K562 (cell line): ENCODE data around the gene DYNLT2B. TPM values are rescaled to one million over a fixed set of nuclear protein-coding genes. Genes with fewer than 3 reads are reported as not detected.

Source experiments
- ATAC-seq: fragments of 200-7000 bp; cut with Tn5 transposase; 3 replicates; pipeline ENCODE4 v1.9.1; 2020; ENCODE audit warnings: moderate library complexity
- BruUV-seq: library from RNA; stranded (reverse); fragments of 400-500 nt; replicated peaks from 2 replicates; lab custom pipeline; 2021; lab: Mats Ljungman, UMichigan
- CTCF ChIA-PET: fragments of 300-600 bp; formaldehyde crosslinking; extraction: SDS; loops from one replicate; lab custom pipeline; 2021; ENCODE audit warnings: low intra/inter-chr PET ratio; lab: Yijun Ruan, JAX
- POLR2A ChIA-PET: fragments of 300-600, 350-650 bp; sonication (Branson Sonifier 250); formaldehyde crosslinking; extraction: SDS; loops from one replicate; lab custom pipeline; 2021; ENCODE audit warnings: antibody characterized with exemption, inconsistent platforms; lab: Yijun Ruan, JAX
- DNase-seq, 4 experiments: peaks; one replicate each; pipeline versions ENCODE4 v3.0.0 to v3.0.0-alpha.2; 2011 to 2018; ENCODE audit warnings: low spot score in 3 of 4, mixed read lengths in 3 of 4; ENCODE audit errors: extremely low read depth in 1 of 4
- FAIRE-seq: peaks from 2 replicates; lab custom pipeline; 2011; peaks lifted over from hg19 to GRCh38; lab: Jason Lieb, UNC
- H2AFZ ChIP-seq: 2 replicates; pipeline ENCODE4 v1.6.0; 2011; ENCODE audit warnings: low read depth, low read length, control low read depth, inconsistent platforms
- H3K27ac ChIP-seq: fragments of 200-600 bp; 3 replicates; pipeline ENCODE4 v1.8.0; 2011; ENCODE audit warnings: low read depth, mild to moderate bottlenecking, control low read depth, inconsistent platforms, low read length, moderate library complexity, mixed read lengths; ENCODE audit errors: extremely low read depth
- H3K27me3 ChIP-seq, 2 experiments: fragments of 300-600 bp in 1 of 2; 2 replicates in 1 of 2; 3 replicates in 1 of 2; pipeline versions ENCODE4 v1.6.0 to v1.8.0; 2011; ENCODE audit warnings: inconsistent platforms in 2 of 2, low read length in 2 of 2, mild to moderate bottlenecking in 1 of 2, mixed read lengths in 1 of 2, moderate library complexity in 1 of 2; ENCODE audit not compliant: control insufficient read depth in 2 of 2, insufficient read depth in 2 of 2
- H3K36me3 ChIP-seq: fragments of 300-600 bp; 3 replicates; pipeline ENCODE4 v1.8.0; 2011; ENCODE audit warnings: mild to moderate bottlenecking, low read length, inconsistent platforms; ENCODE audit not compliant: control insufficient read depth, insufficient read depth
- H3K4me1 ChIP-seq, 2 experiments: fragments of 200-600 bp in 1 of 2; replicated peaks in 1 of 2; 2 replicates in 1 of 2; 3 replicates in 1 of 2; pipeline versions ENCODE4 v1.5.1 to v1.8.0; 2011; ENCODE audit warnings: inconsistent platforms in 2 of 2, low read length in 2 of 2, mild to moderate bottlenecking in 1 of 2, mixed read lengths in 1 of 2, moderate library complexity in 1 of 2; ENCODE audit not compliant: control insufficient read depth in 2 of 2, insufficient read depth in 2 of 2
- H3K4me2 ChIP-seq: 2 replicates; pipeline ENCODE4 v1.6.1; 2011; ENCODE audit warnings: low read length, control low read depth, inconsistent platforms, mixed read lengths; ENCODE audit not compliant: insufficient read depth
- H3K4me3 ChIP-seq: fragments of 200-600 bp; sonication (generic), shearing (Covaris generic); 2 replicates; pipeline ENCODE4 v1.5.1; 2016; ENCODE audit warnings: control low read depth, inconsistent platforms
- H3K79me2 ChIP-seq: fragments of 200-600 bp; 3 replicates; pipeline ENCODE4 v1.8.0; 2011; ENCODE audit warnings: low read length, inconsistent platforms; ENCODE audit not compliant: control insufficient read depth, insufficient read depth
- H3K9ac ChIP-seq, 2 experiments: 2 replicates each; pipeline versions ENCODE4 v1.6.0 to v1.6.1; 2011; ENCODE audit warnings: low read depth in 2 of 2, low read length in 2 of 2, control low read depth in 1 of 2, inconsistent platforms in 1 of 2, mild to moderate bottlenecking in 1 of 2, mixed read lengths in 1 of 2; ENCODE audit not compliant: insufficient read depth in 1 of 2
- H3K9me1 ChIP-seq: one replicate; pipeline ENCODE4 v1.6.0; 2011; ENCODE audit warnings: inconsistent platforms, mild to moderate bottlenecking, low read length, moderate library complexity; ENCODE audit not compliant: control insufficient read depth, insufficient read depth
- H3K9me3 ChIP-seq: replicated peaks from 2 replicates; pipeline ENCODE4 v1.5.1; 2011; ENCODE audit warnings: low read depth, low read length, inconsistent platforms; ENCODE audit not compliant: control insufficient read depth, insufficient read depth
- H4K20me1 ChIP-seq: replicated peaks from 2 replicates; pipeline ENCODE4 v1.6.1; 2011; ENCODE audit warnings: low read length, inconsistent platforms, mixed read lengths; ENCODE audit not compliant: control insufficient read depth, insufficient read depth
- SFPQ ChIP-seq: fragments of 200-400 bp; formaldehyde crosslinking; IDR thresholded peaks from 2 replicates; pipeline ENCODE4 v1.6.1; 2017; ENCODE audit warnings: mild to moderate bottlenecking, low read depth, low read length, moderate library complexity
- ZNF146 ChIP-seq: IDR thresholded peaks from one replicate; pipeline ENCODE4 v1.6.1; 2018; ENCODE audit warnings: missing compliant biosample characterization; ENCODE audit not compliant: unreplicated experiment
- ZNF354B ChIP-seq: fragments of 250-450 bp; sonication (Bioruptor Pico); IDR thresholded peaks from 2 replicates; pipeline ENCODE4 v1.4.0; 2020
- WGBS: fragments of 100-300 bp; shearing (Covaris generic); methylation state at CpG from one replicate; pipeline ENCODE4 v1.1.6; 2016; ENCODE audit warnings: low coverage, mixed read lengths; ENCODE audit not compliant: insufficient coverage; ENCODE audit errors: missing lambda C conversion rate; 5-methylcytosine and 5-hydroxymethylcytosine counted together
- in situ Hi-C: fragments of 300-500 bp; cut with MboI; formaldehyde crosslinking; loops from 4 replicates; pipeline ENCODE4 v1.15.0; 2018; ENCODE audit warnings: inconsistent platforms, mixed read lengths
- intact Hi-C: fragments of 100-400 bp; cut with micrococcal nuclease; formaldehyde crosslinking; loops from 2 replicates; pipeline ENCODE4 v1.14.2; 2022
- polyA plus RNA-seq, 8 experiments: library from polyadenylated mRNA; depleted of rRNA in 4 of 8; stranded (reverse) in 5 of 8; unstranded in 3 of 8; fragments of >200 nt; fragmentation: Nextera tagmentation in 2 of 8; fragmentation: Illumina TruSeq in 1 of 8; extraction: Ambion mirVana in 2 of 8; extraction: Trizol in 1 of 8; gene quantifications; 2 replicates each; pipeline versions ENCODE4 v1.2.1 to v1.2.3, GENCODE V29; 2011 to 2014; ENCODE audit warnings: inconsistent platforms in 1 of 8, missing spikeins in 1 of 8
- total RNA-seq, 7 experiments: library from RNA; depleted of rRNA in 6 of 7; stranded (reverse); fragments of >200 nt in 6 of 7; fragmentation: Illumina TruSeq in 2 of 7; extraction: Trizol in 2 of 7; gene quantifications; 2 replicates each; pipeline versions ENCODE4 v1.2.1 to v1.2.3, GENCODE V29; 2011 to 2021; ENCODE audit warnings: low replicate concordance in 1 of 7

DYNLT2B gene
- total and polyA plus RNA-seq, 9 of the 15 experiments (the other 6 are each of a cell fraction or from before 2014, with no cell fraction given), result 6.5 to 19.9 (median 8.7) TPM

- intact Hi-C loops (no loop called here), in situ Hi-C loops (no loop called here)
- Histone ChIP-seq H3K27me3 (no peaks in the 10 kb centered on the region), H3K27ac (no peak overlapping the region), H3K9ac (no peak overlapping the region), H3K9me3 (no peaks in the 10 kb centered on the region), H3K4me3 (no peak overlapping the region), H3K9me1 (no peaks in the 10 kb centered on the region), H3K4me1 (no peaks in the 10 kb centered on the region), H2AFZ (no peak overlapping the region), H3K36me3 (peaks cover 36% of the 10 kb centered on the region), H3K4me2 (no peak overlapping the region), H4K20me1 (no peaks in the 10 kb centered on the region), H3K79me2 (peaks cover 9% of the 10 kb centered on the region)
- ChIA-PET CTCF (no interaction called here), POLR2A (interaction anchor here (0.6 to 1.2 kb wide), 2 partner anchors 8 to 20 kb away, joined by 3 read pairs; no protein-coding TSS in a partner anchor)
- 93% methylated on average over 4 of the region's 4 CpGs for WGBS
- FAIRE-seq, result peak; percentile 63
- BruUV-seq, result no TSS peak
- ATAC-seq, result no peak
- TF ChIP-seq SFPQ (no peak), ZNF146 (peak; percentile 78)
- no peak for DNase-seq
Observed at GRCh38 chr3:196260784-196261183, 57.3 kb downstream of the DYNLT2B start.

DNA sequence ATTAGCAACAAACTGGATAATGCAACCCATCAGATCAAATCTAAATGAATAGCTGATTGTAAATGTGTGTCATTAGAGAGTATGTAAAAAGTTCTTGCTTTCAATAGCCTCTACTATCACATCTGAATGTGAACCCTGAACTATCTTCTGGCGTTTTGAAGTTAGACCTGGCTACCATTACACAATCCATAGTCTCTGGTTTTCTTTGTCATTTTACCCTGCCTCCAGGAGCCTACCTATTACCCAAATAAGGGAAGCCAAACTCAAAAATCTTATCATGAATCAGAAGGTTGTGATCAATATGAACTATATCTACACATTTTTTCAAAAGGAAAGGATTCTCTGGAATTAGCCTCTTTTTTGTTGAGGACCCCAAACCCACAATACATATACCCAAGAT is 62.3 kb downstream of the DYNLT2B start:
- FAIRE-seq (no peak), DNase-seq (no peak), ATAC-seq (no peak)
- ChIA-PET POLR2A (interaction anchor here (1.3 kb wide), 1 partner anchor 10 kb away, joined by 3 read pairs; no protein-coding TSS in a partner anchor), CTCF (no interaction called here)
- Histone ChIP-seq H3K9me3 (peaks cover 5% of the 10 kb centered on the region; the same call in 1 of the 2 replicates), H3K27me3 (no peaks in the 10 kb centered on the region), H3K79me2 (peaks cover 13% of the 10 kb centered on the region; the same call in 1 of the 3 replicates), H3K36me3 (peaks cover 54% of the 10 kb centered on the region), H3K4me1 (no peaks in the 10 kb centered on the region), H3K9ac (no peak overlapping the region), H2AFZ (no peak overlapping the region), H3K4me3 (no peak overlapping the region), H3K9me1 (no peaks in the 10 kb centered on the region), H4K20me1 (no peaks in the 10 kb centered on the region), H3K4me2 (no peak overlapping the region), H3K27ac (no peak overlapping the region)
- in situ Hi-C loops (no loop called here), intact Hi-C loops (loop anchor here (2.0 kb wide), 1 partner anchor 37 kb away; no protein-coding TSS in a partner anchor)
- 43% methylated on average over 1 of the region's 1 CpG for WGBS
- BruUV-seq, result no TSS peak
- no peak for TF ChIP-seq ZNF354B (CRISPR knock-in tag)
